Mesendoderm (in vitro differentiated cells): ENCODE results near the gene ZNF638.

Source experiments
- DNase-seq: peaks from one replicate; pipeline ENCODE4 v3.0.0; 2013
- H2AK5ac ChIP-seq: 2 replicates; pipeline ENCODE4 v1.6.1; 2013; ENCODE audit warnings: low read length, inconsistent platforms
- H2BK120ac ChIP-seq: 2 replicates; pipeline ENCODE4 v1.6.1; 2013; ENCODE audit warnings: low read depth, mild to moderate bottlenecking, low read length, moderate library complexity, mixed read lengths
- H2BK15ac ChIP-seq: replicated peaks from 2 replicates; pipeline ENCODE4 v1.6.1; 2013; ENCODE audit warnings: low read depth, mild to moderate bottlenecking, moderate library complexity
- H2BK5ac ChIP-seq: 2 replicates; pipeline ENCODE4 v1.6.1; 2013; ENCODE audit warnings: low read length, inconsistent platforms
- H3K18ac ChIP-seq: 2 replicates; pipeline ENCODE4 v1.6.1; 2013; ENCODE audit warnings: mild to moderate bottlenecking, low read length, mixed read lengths
- H3K23ac ChIP-seq: one replicate; pipeline ENCODE4 v1.6.1; 2013; ENCODE audit warnings: low read length
- H3K27ac ChIP-seq: 2 replicates; pipeline ENCODE4 v1.5.1; 2013; ENCODE audit warnings: low read depth, mild to moderate bottlenecking, inconsistent platforms, low read length, moderate library complexity
- H3K27me3 ChIP-seq: 2 replicates; pipeline ENCODE4 v1.6.1; 2013; ENCODE audit warnings: low read length, control low read depth, mild to moderate bottlenecking, inconsistent platforms; ENCODE audit not compliant: insufficient read depth, poor library complexity
- H3K36me3 ChIP-seq: 2 replicates; pipeline ENCODE4 v1.6.1; 2013; ENCODE audit warnings: low read length, inconsistent platforms; ENCODE audit not compliant: control insufficient read depth, insufficient read depth
- H3K4ac ChIP-seq: one replicate; pipeline ENCODE4 v1.6.1; 2013; ENCODE audit warnings: low read depth, mild to moderate bottlenecking, low read length, moderate library complexity
- H3K4me1 ChIP-seq: 2 replicates; pipeline ENCODE4 v1.6.1; 2013; ENCODE audit warnings: low read depth, low read length, inconsistent platforms; ENCODE audit not compliant: control insufficient read depth
- H3K4me2 ChIP-seq: 2 replicates; pipeline ENCODE4 v1.6.1; 2013; ENCODE audit warnings: low read length
- H3K4me3 ChIP-seq: 2 replicates; pipeline ENCODE4 v1.5.1; 2013; ENCODE audit warnings: mild to moderate bottlenecking, low read length
- H3K56ac ChIP-seq: one replicate; pipeline ENCODE4 v1.6.1; 2013; ENCODE audit warnings: low read length
- H3K79me1 ChIP-seq: 2 replicates; pipeline ENCODE4 v1.6.1; 2013; ENCODE audit warnings: low read length, inconsistent platforms
- H3K79me2 ChIP-seq: 2 replicates; pipeline ENCODE4 v1.6.1; 2013; ENCODE audit warnings: mild to moderate bottlenecking, low read length; ENCODE audit not compliant: control insufficient read depth, insufficient read depth
- H3K9ac ChIP-seq: 2 replicates; pipeline ENCODE4 v1.6.1; 2013; ENCODE audit warnings: low read length, inconsistent platforms
- H4K5ac ChIP-seq: one replicate; pipeline ENCODE4 v1.6.1; 2013; ENCODE audit warnings: low read length
- H4K8ac ChIP-seq: one replicate; pipeline ENCODE4 v1.6.1; 2013; ENCODE audit warnings: low read depth, mild to moderate bottlenecking, control low read depth, low read length, moderate library complexity
- WGBS: extraction: QIAGEN DNeasy Blood & Tissue Kit; methylation state at CpG from one replicate; pipeline ENCODE4 v1.1.7; 2013; ENCODE audit warnings: low lambda C conversion rate, missing lambda C conversion rate; ENCODE audit not compliant: insufficient coverage; ENCODE audit errors: extremely low coverage; 5-methylcytosine and 5-hydroxymethylcytosine counted together

ZNF638 gene

GRCh38 chr2:71477231-71477691 is 145.7 kb downstream of the ZNF638 start:
- no peak overlapping the region for H3K56ac ChIP-seq
- H2BK15ac ChIP-seq: no peak overlapping the region
- H3K36me3 ChIP-seq: no peaks in the 10 kb centered on the region
- H2BK120ac ChIP-seq: no peak overlapping the region
- no peak overlapping the region for H3K18ac ChIP-seq
- no CpG with 5 or more reads among the region's 6 CpGs for WGBS
- H3K4ac ChIP-seq: no peak overlapping the region
- no peaks in the 10 kb centered on the region for H3K79me1 ChIP-seq
- no peak overlapping the region for H4K8ac ChIP-seq
- no peak overlapping the region for H4K5ac ChIP-seq
- no peak for DNase-seq
- H3K27me3 ChIP-seq: no peaks in the 10 kb centered on the region
- H3K23ac ChIP-seq: no peak overlapping the region
- no peak overlapping the region for H2BK5ac ChIP-seq
- H2AK5ac ChIP-seq: no peak overlapping the region
- H3K4me1 ChIP-seq: no peaks in the 10 kb centered on the region
- no peaks in the 10 kb centered on the region for H3K79me2 ChIP-seq
- no peak overlapping the region for H3K27ac ChIP-seq
- H3K9ac ChIP-seq: no peak overlapping the region
- H3K4me2 ChIP-seq: no peak overlapping the region
- no peak overlapping the region for H3K4me3 ChIP-seq

- Histone ChIP-seq H3K56ac (no peak overlapping the region), H3K4ac (no peak overlapping the region), H3K27ac (no peak overlapping the region), H4K5ac (no peak overlapping the region), H3K4me2 (no peak overlapping the region), H3K79me1 (no peaks in the 10 kb centered on the region), H3K4me3 (no peak overlapping the region), H4K8ac (no peak overlapping the region), H3K79me2 (no peaks in the 10 kb centered on the region), H2BK120ac (no peak overlapping the region), H3K9ac (no peak overlapping the region), H3K27me3 (no peaks in the 10 kb centered on the region), H3K4me1 (no peaks in the 10 kb centered on the region), H2BK5ac (no peak overlapping the region), H2BK15ac (no peak overlapping the region), H2AK5ac (no peak overlapping the region), H3K18ac (no peak overlapping the region), H3K23ac (no peak overlapping the region), H3K36me3 (no peaks in the 10 kb centered on the region)
- DNase-seq: no peak
- WGBS: no CpG with 5 or more reads among the region's 6 CpGs
Measured at GRCh38 chr2:71478806-71479205, 147.2 kb downstream of the ZNF638 start.

GRCh38 chr2:71479261-71479660 is 147.7 kb downstream of the ZNF638 start:
- H4K5ac ChIP-seq: no peak overlapping the region
- no peak overlapping the region for H4K8ac ChIP-seq
- no peak overlapping the region for H3K9ac ChIP-seq
- no peaks in the 10 kb centered on the region for H3K79me2 ChIP-seq
- no peak overlapping the region for H3K23ac ChIP-seq
- H2BK120ac ChIP-seq: no peak overlapping the region
- H2BK5ac ChIP-seq: no peak overlapping the region
- H3K4me1 ChIP-seq: no peaks in the 10 kb centered on the region
- H3K4me3 ChIP-seq: no peak overlapping the region
- H3K79me1 ChIP-seq: no peaks in the 10 kb centered on the region
- no peak overlapping the region for H3K4ac ChIP-seq
- no peak overlapping the region for H2BK15ac ChIP-seq
- H2AK5ac ChIP-seq: no peak overlapping the region
- H3K27ac ChIP-seq: no peak overlapping the region
- no peaks in the 10 kb centered on the region for H3K27me3 ChIP-seq
- no peak for DNase-seq
- no peaks in the 10 kb centered on the region for H3K36me3 ChIP-seq
- no peak overlapping the region for H3K18ac ChIP-seq
- no CpG with 5 or more reads among the region's 5 CpGs for WGBS
- no peak overlapping the region for H3K56ac ChIP-seq
- H3K4me2 ChIP-seq: no peak overlapping the region

GRCh38 chr2:71481111-71481510 is 149.5 kb downstream of the ZNF638 start:
- H3K4me2 ChIP-seq: no peak overlapping the region
- H3K18ac ChIP-seq: no peak overlapping the region
- no peaks in the 10 kb centered on the region for H3K27me3 ChIP-seq
- no CpG with 5 or more reads among the region's 4 CpGs for WGBS
- H2BK15ac ChIP-seq: no peak overlapping the region
- H2AK5ac ChIP-seq: no peak overlapping the region
- H3K9ac ChIP-seq: no peak overlapping the region
- H3K56ac ChIP-seq: no peak overlapping the region
- no peak for DNase-seq
- no peak overlapping the region for H3K27ac ChIP-seq
- H3K79me2 ChIP-seq: no peaks in the 10 kb centered on the region
- H3K23ac ChIP-seq: no peak overlapping the region
- H4K8ac ChIP-seq: no peak overlapping the region
- H3K4me1 ChIP-seq: no peaks in the 10 kb centered on the region
- no peak overlapping the region for H3K4me3 ChIP-seq
- H4K5ac ChIP-seq: no peak overlapping the region
- H3K79me1 ChIP-seq: no peaks in the 10 kb centered on the region
- H3K4ac ChIP-seq: no peak overlapping the region
- no peaks in the 10 kb centered on the region for H3K36me3 ChIP-seq
- no peak overlapping the region for H2BK120ac ChIP-seq
- no peak overlapping the region for H2BK5ac ChIP-seq

- no peaks in the 10 kb centered on the region for H3K79me2 ChIP-seq
- H3K27me3 ChIP-seq: no peaks in the 10 kb centered on the region
- no peak overlapping the region for H3K4ac ChIP-seq
- no peak for DNase-seq
- whole genome bisulfite sequencing: no CpG with 5 or more reads among the region's 4 CpGs
- no peak overlapping the region for H3K27ac ChIP-seq
- no peaks in the 10 kb centered on the region for H3K4me1 ChIP-seq
- H3K23ac ChIP-seq: no peak overlapping the region
- H4K5ac ChIP-seq: no peak overlapping the region
- no peak overlapping the region for H2BK5ac ChIP-seq
- H2BK15ac ChIP-seq: no peak overlapping the region
- no peak overlapping the region for H3K9ac ChIP-seq
- H4K8ac ChIP-seq: no peak overlapping the region
- H3K18ac ChIP-seq: no peak overlapping the region
- H3K36me3 ChIP-seq: no peaks in the 10 kb centered on the region
- H3K4me2 ChIP-seq: no peak overlapping the region
- H2AK5ac ChIP-seq: no peak overlapping the region
- H3K56ac ChIP-seq: no peak overlapping the region
- H3K79me1 ChIP-seq: no peaks in the 10 kb centered on the region
- H3K4me3 ChIP-seq: no peak overlapping the region
- H2BK120ac ChIP-seq: no peak overlapping the region
Measured at GRCh38 chr2:71482055-71482454, 150.5 kb downstream of the ZNF638 start.

GRCh38 chr2:71483246-71483645 is 151.7 kb downstream of the ZNF638 start:
- Histone ChIP-seq H3K4me1 (no peaks in the 10 kb centered on the region), H3K56ac (no peak overlapping the region), H3K4me3 (no peak overlapping the region), H3K79me1 (no peaks in the 10 kb centered on the region), H2BK15ac (no peak overlapping the region), H2AK5ac (no peak overlapping the region), H2BK120ac (no peak overlapping the region), H3K23ac (no peak overlapping the region), H3K9ac (no peak overlapping the region), H3K4me2 (no peak overlapping the region), H4K5ac (no peak overlapping the region), H3K36me3 (no peaks in the 10 kb centered on the region), H3K18ac (no peak overlapping the region), H4K8ac (no peak overlapping the region), H3K4ac (no peak overlapping the region), H3K27ac (no peak overlapping the region), H2BK5ac (no peak overlapping the region), H3K27me3 (no peaks in the 10 kb centered on the region), H3K79me2 (no peaks in the 10 kb centered on the region)
- no CpG with 5 or more reads among the region's 10 CpGs for WGBS
- no peak for DNase-seq
